Measurements from ENCODE around the gene IKBKE. TPM values are rescaled to one million over a fixed set of nuclear protein-coding genes. Genes with fewer than 3 reads are reported as not detected.

Gene IKBKE
- total RNA-seq, 1 experiment from 2014 or later: 6.4 TPM

DNA sequence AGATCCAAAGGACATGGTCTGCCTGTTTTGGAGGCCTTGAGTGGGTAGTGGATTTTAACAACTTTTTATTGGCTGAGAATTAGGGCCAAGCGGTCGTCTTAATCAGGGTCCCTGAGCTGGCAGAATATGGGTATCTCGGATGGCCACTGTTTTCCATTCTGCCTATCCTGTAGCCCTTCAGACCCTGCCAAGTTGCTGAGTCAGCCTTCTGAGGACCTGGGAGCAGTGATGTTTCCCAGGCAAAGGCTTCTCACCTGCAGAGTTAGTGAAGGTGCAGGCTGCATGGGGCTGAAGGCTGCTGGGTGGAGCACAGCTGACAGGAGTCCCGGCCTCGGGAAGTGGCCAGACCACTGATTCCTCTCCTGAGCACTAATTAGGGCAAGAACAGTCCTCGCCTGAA lies 48.5 kb downstream of the IKBKE start:
- intact Hi-C loops (cut with micrococcal nuclease; ENCODE audit: unreplicated experiment) (no loop called here), in situ Hi-C loops (cut with HindIII; ENCODE audit: low pct_unique_long_range_greater_than_20kb, low sequenced_read_pairs) (no loop called here)
- Histone ChIP-seq H3K9me3 (ENCODE audit: control insufficient read depth, insufficient read depth, low read depth, low read length) (no peaks in the 10 kb centered on the region), H3K4me1 (ENCODE audit: control insufficient read depth, insufficient read depth, low read length) (no peaks in the 10 kb centered on the region), H3K27ac (ENCODE audit: low read length) (no peak overlapping the region), H3K4me3 (ENCODE audit: low read depth in 2 of 2, low read length in 2 of 2) (no peak overlapping the region), H3K36me3 (ENCODE audit: control insufficient read depth, insufficient read depth, low read length) (no peaks in the 10 kb centered on the region), H3K27me3 (ENCODE audit: control insufficient read depth, insufficient read depth, low read length) (no peaks in the 10 kb centered on the region)
- no TSS peak for BruUV-seq (replicated peaks)
- DNase-seq (ENCODE audit: low read depth, low spot score): no peak
- ChIA-PET CTCF (no interaction called here), POLR2A (no interaction called here)
- TF ChIP-seq POLR2AphosphoS5 (IDR thresholded peaks at IDR 0.05; ENCODE audit: low read depth, low read length) (no peak), TCF7L2 (IDR thresholded peaks at IDR 0.05; ENCODE audit: low read depth, low read length) (no peak), SIN3A (IDR thresholded peaks at IDR 0.05; ENCODE audit: borderline replicate concordance, insufficient read depth, low read depth, low read length) (no peak)
- TF ChIP-seq, protein P1, sequence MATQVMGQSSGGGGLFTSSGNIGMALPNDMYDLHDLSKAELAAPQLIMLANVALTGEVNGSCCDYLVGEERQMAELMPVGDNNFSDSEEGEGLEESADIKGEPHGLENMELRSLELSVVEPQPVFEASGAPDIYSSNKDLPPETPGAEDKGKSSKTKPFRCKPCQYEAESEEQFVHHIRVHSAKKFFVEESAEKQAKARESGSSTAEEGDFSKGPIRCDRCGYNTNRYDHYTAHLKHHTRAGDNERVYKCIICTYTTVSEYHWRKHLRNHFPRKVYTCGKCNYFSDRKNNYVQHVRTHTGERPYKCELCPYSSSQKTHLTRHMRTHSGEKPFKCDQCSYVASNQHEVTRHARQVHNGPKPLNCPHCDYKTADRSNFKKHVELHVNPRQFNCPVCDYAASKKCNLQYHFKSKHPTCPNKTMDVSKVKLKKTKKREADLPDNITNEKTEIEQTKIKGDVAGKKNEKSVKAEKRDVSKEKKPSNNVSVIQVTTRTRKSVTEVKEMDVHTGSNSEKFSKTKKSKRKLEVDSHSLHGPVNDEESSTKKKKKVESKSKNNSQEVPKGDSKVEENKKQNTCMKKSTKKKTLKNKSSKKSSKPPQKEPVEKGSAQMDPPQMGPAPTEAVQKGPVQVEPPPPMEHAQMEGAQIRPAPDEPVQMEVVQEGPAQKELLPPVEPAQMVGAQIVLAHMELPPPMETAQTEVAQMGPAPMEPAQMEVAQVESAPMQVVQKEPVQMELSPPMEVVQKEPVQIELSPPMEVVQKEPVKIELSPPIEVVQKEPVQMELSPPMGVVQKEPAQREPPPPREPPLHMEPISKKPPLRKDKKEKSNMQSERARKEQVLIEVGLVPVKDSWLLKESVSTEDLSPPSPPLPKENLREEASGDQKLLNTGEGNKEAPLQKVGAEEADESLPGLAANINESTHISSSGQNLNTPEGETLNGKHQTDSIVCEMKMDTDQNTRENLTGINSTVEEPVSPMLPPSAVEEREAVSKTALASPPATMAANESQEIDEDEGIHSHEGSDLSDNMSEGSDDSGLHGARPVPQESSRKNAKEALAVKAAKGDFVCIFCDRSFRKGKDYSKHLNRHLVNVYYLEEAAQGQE (IDR thresholded peaks at IDR 0.05; ENCODE audit: insufficient read depth in 1 of 2, low read depth in 2 of 2, low read length in 1 of 2): no peak
- TF ChIP-seq, protein P2, sequence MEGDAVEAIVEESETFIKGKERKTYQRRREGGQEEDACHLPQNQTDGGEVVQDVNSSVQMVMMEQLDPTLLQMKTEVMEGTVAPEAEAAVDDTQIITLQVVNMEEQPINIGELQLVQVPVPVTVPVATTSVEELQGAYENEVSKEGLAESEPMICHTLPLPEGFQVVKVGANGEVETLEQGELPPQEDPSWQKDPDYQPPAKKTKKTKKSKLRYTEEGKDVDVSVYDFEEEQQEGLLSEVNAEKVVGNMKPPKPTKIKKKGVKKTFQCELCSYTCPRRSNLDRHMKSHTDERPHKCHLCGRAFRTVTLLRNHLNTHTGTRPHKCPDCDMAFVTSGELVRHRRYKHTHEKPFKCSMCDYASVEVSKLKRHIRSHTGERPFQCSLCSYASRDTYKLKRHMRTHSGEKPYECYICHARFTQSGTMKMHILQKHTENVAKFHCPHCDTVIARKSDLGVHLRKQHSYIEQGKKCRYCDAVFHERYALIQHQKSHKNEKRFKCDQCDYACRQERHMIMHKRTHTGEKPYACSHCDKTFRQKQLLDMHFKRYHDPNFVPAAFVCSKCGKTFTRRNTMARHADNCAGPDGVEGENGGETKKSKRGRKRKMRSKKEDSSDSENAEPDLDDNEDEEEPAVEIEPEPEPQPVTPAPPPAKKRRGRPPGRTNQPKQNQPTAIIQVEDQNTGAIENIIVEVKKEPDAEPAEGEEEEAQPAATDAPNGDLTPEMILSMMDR (IDR thresholded peaks at IDR 0.05): no peak
- no peak for ATAC-seq

GRCh38 chr1:206521127-206521526 lies 50.9 kb downstream of the IKBKE start:
- BruUV-seq (replicated peaks): no TSS peak
- ATAC-seq (no peak), DNase-seq (ENCODE audit: low read depth, low spot score) (no peak)
- no peaks in the 10 kb centered on the region for H3K27me3 ChIP-seq (ENCODE audit: control insufficient read depth, insufficient read depth, low read length)
- ChIA-PET CTCF (interaction anchor here (1.3 kb wide), 1 partner anchor 32 kb away, joined by 4 read pairs; no protein-coding TSS in a partner anchor), POLR2A (no interaction called here)
- H3K4me1 ChIP-seq (ENCODE audit: control insufficient read depth, insufficient read depth, low read length): no peaks in the 10 kb centered on the region
- in situ Hi-C loops (cut with HindIII; ENCODE audit: low pct_unique_long_range_greater_than_20kb, low sequenced_read_pairs): no loop called here
- H3K36me3 ChIP-seq (ENCODE audit: control insufficient read depth, insufficient read depth, low read length): no peaks in the 10 kb centered on the region
- no peak overlapping the region for H3K27ac ChIP-seq (ENCODE audit: low read length)
- H3K9me3 ChIP-seq (ENCODE audit: control insufficient read depth, insufficient read depth, low read depth, low read length): no peaks in the 10 kb centered on the region
- H3K4me3 ChIP-seq (ENCODE audit: low read depth in 2 of 2, low read length in 2 of 2): no peak overlapping the region
- TF ChIP-seq SIN3A (IDR thresholded peaks at IDR 0.05; ENCODE audit: borderline replicate concordance, insufficient read depth, low read depth, low read length) (no peak), TCF7L2 (IDR thresholded peaks at IDR 0.05; ENCODE audit: low read depth, low read length) (no peak), POLR2AphosphoS5 (IDR thresholded peaks at IDR 0.05; ENCODE audit: low read depth, low read length) (no peak)
- TF ChIP-seq, protein P2 (IDR thresholded peaks at IDR 0.05): no peak
- TF ChIP-seq, protein P1 (IDR thresholded peaks at IDR 0.05; ENCODE audit: insufficient read depth in 1 of 2, low read depth in 2 of 2, low read length in 1 of 2): no peak
- intact Hi-C loops (cut with micrococcal nuclease; ENCODE audit: unreplicated experiment): no loop called here
